HFF-Myc (cell line): ENCODE measurements around the gene BPI.
"Not testable (repeated sequence)": the region's sequence is repeated elsewhere in the genome, so short reads cannot be mapped to it uniquely, and the experiment has no call there.

Experiments used
- DNase-seq: peaks from one replicate; pipeline ENCODE4 v3.0.0-alpha.2; 2011; ENCODE audit warnings: low read depth; ENCODE audit errors: extremely low read depth
- H3K4me3 ChIP-seq: replicated peaks from 2 replicates; pipeline ENCODE4 v1.5.1; 2011; ENCODE audit warnings: low read depth, mild to moderate bottlenecking, control low read depth, low read length
- TF ChIP-seq, protein P1 (sequence below): IDR thresholded peaks from 2 replicates; pipeline ENCODE4 v1.5.1; 2012; ENCODE audit warnings: mild to moderate bottlenecking, low read depth, low read length, control low read depth; ENCODE audit errors: missing control alignments

The BPI gene

DNA sequence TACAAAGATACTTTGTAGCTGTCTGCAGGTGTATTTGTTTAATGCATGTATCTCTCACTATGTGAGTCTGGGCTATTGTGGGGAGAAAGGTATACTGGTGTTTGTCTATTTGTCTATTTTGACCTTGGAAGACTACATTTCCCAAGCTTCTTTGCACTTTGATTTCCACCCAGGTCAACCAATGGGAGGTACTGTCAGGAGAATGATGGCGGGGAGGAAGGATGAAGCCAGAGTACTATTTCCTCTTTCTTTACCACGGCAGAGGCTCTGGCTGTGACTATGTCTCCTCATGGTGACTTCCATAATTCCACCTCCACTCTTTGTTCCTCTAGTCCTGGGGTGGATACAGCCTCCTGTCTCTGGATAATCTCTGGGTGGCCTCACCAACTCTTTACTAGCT, 65.4 kb downstream of the BPI start:
- TF ChIP-seq, protein P1, sequence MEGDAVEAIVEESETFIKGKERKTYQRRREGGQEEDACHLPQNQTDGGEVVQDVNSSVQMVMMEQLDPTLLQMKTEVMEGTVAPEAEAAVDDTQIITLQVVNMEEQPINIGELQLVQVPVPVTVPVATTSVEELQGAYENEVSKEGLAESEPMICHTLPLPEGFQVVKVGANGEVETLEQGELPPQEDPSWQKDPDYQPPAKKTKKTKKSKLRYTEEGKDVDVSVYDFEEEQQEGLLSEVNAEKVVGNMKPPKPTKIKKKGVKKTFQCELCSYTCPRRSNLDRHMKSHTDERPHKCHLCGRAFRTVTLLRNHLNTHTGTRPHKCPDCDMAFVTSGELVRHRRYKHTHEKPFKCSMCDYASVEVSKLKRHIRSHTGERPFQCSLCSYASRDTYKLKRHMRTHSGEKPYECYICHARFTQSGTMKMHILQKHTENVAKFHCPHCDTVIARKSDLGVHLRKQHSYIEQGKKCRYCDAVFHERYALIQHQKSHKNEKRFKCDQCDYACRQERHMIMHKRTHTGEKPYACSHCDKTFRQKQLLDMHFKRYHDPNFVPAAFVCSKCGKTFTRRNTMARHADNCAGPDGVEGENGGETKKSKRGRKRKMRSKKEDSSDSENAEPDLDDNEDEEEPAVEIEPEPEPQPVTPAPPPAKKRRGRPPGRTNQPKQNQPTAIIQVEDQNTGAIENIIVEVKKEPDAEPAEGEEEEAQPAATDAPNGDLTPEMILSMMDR, result no peak
- H3K4me3 ChIP-seq, result no peak overlapping the region
- DNase-seq, result no peak

DNA sequence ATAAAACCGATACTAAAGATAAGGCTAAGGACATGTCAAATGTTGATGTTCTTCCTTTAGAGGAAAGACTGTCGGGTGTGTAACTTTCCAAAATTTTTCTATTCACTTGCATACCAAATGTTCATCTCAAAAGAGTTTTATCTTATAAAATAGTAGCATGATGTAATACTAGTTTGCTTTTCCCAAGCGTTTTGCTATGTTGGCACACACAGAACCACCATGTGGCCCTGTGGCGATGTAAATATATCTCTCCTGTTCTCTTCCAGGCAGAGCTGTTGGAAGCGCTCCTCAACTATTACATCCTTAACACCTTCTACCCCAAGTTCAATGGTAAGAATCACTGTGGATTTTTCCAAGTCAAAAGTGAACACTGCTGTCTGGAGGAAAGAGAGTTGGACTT, 68.8 kb downstream of the BPI start:
- DNase-seq, result no peak
- H3K4me3 ChIP-seq, result no peak overlapping the region
- TF ChIP-seq, protein P1, result no peak

DNA sequence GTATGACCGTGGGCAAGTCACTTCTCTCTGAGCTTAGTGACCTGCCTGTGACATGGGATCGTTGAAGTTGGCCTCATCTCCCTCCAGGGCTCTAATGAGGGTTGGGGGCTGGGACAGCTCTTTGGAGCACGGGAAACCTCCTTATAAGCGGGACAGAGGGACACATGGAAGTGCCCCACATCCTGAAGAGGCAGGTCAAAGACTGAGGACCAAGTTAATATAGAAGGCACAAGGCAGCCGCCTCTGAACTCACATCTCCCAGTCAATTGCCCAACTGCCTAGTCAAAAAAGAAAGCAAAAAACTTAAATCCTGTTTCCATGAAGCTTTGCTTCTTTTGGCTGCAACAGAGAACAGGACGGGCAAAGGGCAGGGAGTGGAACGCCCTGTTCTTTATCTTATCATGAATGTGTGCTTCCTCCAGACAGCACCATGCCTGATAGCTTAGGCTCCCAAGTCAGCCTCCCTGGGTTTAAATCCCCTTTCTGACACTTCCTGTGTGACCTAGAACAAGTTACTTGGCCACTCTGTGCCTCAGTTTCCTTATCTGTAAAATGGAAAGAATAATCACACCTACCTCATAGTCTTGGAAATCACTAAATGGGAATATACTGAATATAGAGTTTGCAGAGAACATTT, 69.4 kb downstream of the BPI start:
- H3K4me3 ChIP-seq, result no peak overlapping the region
- no peak for DNase-seq
- TF ChIP-seq, protein P1, result no peak

DNA sequence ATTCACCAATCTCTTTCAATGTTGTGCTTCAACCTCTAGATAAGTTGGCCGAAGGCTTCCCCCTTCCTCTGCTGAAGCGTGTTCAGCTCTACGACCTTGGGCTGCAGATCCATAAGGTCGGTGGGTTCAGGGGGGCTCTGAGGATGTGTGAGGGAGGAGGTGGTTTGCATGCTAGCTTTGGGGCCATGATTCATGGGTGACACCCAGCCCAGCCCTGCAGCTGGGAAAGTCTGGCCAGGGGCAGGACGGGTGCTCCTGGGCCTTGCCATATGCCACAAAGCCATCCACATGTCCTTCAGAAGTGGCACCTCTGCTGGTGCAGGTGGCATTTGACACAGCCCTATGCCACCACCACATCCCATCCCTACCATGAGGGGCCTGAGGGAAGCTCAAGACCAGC, 69.9 kb downstream of the BPI start:
- DNase-seq, result no peak
- TF ChIP-seq, protein P1, result no peak
- H3K4me3 ChIP-seq, result no peak overlapping the region

DNA sequence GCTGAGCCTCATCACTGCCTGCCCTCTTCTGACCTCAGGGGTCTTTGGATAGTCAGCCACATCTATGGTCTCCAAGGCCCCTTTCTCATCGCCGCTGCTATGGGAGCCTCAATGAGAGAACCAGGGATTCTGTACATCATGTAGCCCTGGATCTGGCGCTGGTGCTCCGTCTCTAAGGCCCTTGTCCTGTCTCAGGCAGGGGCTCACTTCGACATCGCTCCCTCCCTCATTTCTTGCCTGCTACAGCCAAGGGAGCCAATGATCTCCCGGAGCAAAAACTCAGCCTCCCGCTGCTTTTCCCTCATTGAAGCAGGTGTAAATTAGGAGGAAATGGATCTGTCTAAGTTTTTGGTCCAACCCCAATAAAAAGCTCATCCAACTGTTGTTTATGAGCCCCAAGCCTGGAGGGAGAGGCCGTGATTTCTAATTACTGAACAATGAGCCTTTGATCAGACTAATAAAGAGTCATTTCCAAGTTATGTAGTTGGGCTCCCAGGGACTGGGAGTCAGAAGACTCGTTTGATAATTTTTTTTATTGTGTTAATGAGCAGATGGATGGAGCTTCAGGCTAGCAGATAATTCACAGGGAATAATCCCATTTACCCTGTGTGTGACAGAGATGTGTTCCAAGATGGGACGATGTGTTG, 73.2 kb downstream of the BPI start:
- TF ChIP-seq, protein P1, result no peak
- DNase-seq, result no peak
- no peak overlapping the region for H3K4me3 ChIP-seq

DNA sequence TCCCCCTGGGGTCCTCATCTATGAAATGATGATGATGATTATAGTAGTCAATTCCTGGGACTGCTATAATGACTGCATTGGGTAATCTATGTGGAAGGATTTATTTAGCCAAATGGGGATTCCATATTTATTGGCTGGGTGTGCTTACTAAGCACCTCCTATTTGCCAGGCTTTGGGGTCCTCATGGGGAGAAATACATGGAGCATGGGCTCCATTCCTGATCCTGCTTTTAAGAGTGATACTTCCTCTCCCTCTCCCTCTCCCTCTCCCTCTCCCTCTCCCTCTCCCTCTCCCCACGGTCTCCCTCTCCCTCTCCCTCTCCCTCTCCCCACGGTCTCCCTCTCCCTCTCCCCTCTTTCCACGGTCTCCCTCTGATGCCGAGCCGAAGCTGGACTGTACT, 73.9 kb downstream of the BPI start:
- DNase-seq, result not testable (repeated sequence)

DNA sequence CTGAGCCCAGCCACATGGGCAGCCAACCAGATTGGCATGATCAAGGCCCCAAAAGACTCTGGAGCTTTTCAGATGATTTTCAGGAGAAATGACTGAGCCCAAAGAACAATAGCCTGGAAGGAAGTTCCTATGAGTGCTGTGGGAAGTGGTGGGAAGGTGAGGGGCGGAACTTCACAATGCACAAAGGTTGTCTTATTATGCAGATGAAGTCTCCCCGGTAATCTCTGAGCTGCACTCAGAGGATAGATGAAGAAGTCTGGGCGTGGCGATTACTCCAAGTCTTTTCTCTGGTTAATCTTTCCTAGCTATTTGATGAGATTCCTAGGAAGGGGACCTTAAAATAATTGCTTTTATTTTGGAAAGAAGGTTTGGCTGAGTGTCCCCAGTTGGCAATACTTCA, 79.2 kb downstream of the BPI start:
- no peak for DNase-seq
- TF ChIP-seq, protein P1, result no peak
- no peak overlapping the region for H3K4me3 ChIP-seq

More for the DNA sequence above, 73.9 kb downstream of the BPI start:
- H3K4me3 ChIP-seq, result not testable (repeated sequence)
